Neural cell (in vitro differentiated cells): ENCODE measurements around the gene GRK1. TPM values are rescaled to one million over a fixed set of nuclear protein-coding genes. Genes with fewer than 3 reads are reported as not detected.

Experiments
- H2AFZ ChIP-seq: fragments of 200-600, 300-800 bp; sonication (generic), shearing (Covaris generic); 2 replicates; pipeline ENCODE4 v1.6.0; 2014; ENCODE audit warnings: low read depth, mild to moderate bottlenecking, antibody characterized with exemption, low read length, moderate library complexity
- H3F3A ChIP-seq: fragments of 200-600 bp; shearing (Covaris generic); 2 replicates; pipeline ENCODE4 v1.6.1; 2016; ENCODE audit warnings: mild to moderate bottlenecking, moderate library complexity, mixed read lengths, antibody characterized with exemption, low read length; ENCODE audit not compliant: insufficient read depth, poor library complexity, severe bottlenecking
- H3K27ac ChIP-seq: fragments of 200-600, 300-800 bp; sonication (generic), shearing (Covaris generic); 2 replicates; pipeline ENCODE4 v1.5.1; 2014; ENCODE audit warnings: mild to moderate bottlenecking, low read length, moderate library complexity
- H3K27me3 ChIP-seq: fragments of 300-800, 200-600 bp; sonication (generic), shearing (Covaris generic); 2 replicates; pipeline ENCODE4 v1.6.0; 2014; ENCODE audit warnings: mild to moderate bottlenecking, low read depth, low read length, moderate library complexity; ENCODE audit not compliant: insufficient read depth
- H3K36me3 ChIP-seq: fragments of 300-800, 200-600 bp; sonication (generic), shearing (Covaris generic); 2 replicates; pipeline ENCODE4 v1.5.1; 2014; ENCODE audit warnings: mild to moderate bottlenecking, antibody characterized with exemption, low read length, moderate library complexity; ENCODE audit not compliant: insufficient read depth
- H3K4me2 ChIP-seq: fragments of 300-800, 200-600 bp; sonication (generic), shearing (Covaris generic); 2 replicates; pipeline ENCODE4 v1.6.0; 2014; ENCODE audit warnings: mild to moderate bottlenecking, low read length
- H3K4me3 ChIP-seq: fragments of 300-800, 200-600 bp; sonication (generic), shearing (Covaris generic); 2 replicates; pipeline ENCODE4 v1.5.1; 2014; ENCODE audit warnings: mild to moderate bottlenecking, low read length, moderate library complexity
- H3K79me2 ChIP-seq: fragments of 200-600 bp; shearing (Covaris generic); replicated peaks from 2 replicates; pipeline ENCODE4 v1.6.0; 2014; ENCODE audit warnings: mild to moderate bottlenecking, low read length, moderate library complexity; ENCODE audit not compliant: insufficient read depth
- H3K9ac ChIP-seq: fragments of 300-800, 200-600 bp; sonication (generic), shearing (Covaris generic); 2 replicates; pipeline ENCODE4 v1.6.1; 2016; ENCODE audit warnings: mild to moderate bottlenecking, low read length, mixed read lengths
- H3K9me2 ChIP-seq: fragments of 200-600 bp; shearing (Covaris generic); 2 replicates; pipeline ENCODE4 v1.6.1; 2016; ENCODE audit warnings: mild to moderate bottlenecking, low read length, mixed read lengths; ENCODE audit not compliant: insufficient read depth
- H3K9me3 ChIP-seq: fragments of 200-600, 300-800 bp; sonication (generic), shearing (Covaris generic); 2 replicates; pipeline ENCODE4 v1.6.1; 2016; ENCODE audit warnings: mild to moderate bottlenecking, mixed run types, low read length, moderate library complexity, mixed read lengths
- H4K20me1 ChIP-seq: fragments of 200-600 bp; shearing (Covaris generic); 2 replicates; pipeline ENCODE4 v1.6.1; 2016; ENCODE audit warnings: mild to moderate bottlenecking, mixed run types; ENCODE audit not compliant: insufficient read depth
- EP300 ChIP-seq: fragments of 450-650 bp; conservative IDR thresholded peaks from 2 replicates; pipeline ENCODE4 v1.6.1; 2014; ENCODE audit warnings: antibody characterized with exemption, mild to moderate bottlenecking, moderate library complexity; ENCODE audit not compliant: poor library complexity, severe bottlenecking
- MXI1 ChIP-seq: fragments of 450-650 bp; conservative IDR thresholded peaks from 2 replicates; pipeline ENCODE4 v1.6.1; 2014; ENCODE audit warnings: antibody characterized with exemption, mild to moderate bottlenecking; ENCODE audit not compliant: poor library complexity, severe bottlenecking
- POLR2AphosphoS5 ChIP-seq: IDR thresholded peaks from 2 replicates; pipeline ENCODE4 v1.6.1; 2012
- RAD21 ChIP-seq: fragments of 450-650 bp; conservative IDR thresholded peaks from 2 replicates; pipeline ENCODE4 v1.6.1; 2014; ENCODE audit warnings: antibody characterized with exemption, mild to moderate bottlenecking, moderate library complexity
- SMC3 ChIP-seq: fragments of 450-650 bp; conservative IDR thresholded peaks from 2 replicates; pipeline ENCODE4 v1.6.1; 2014; ENCODE audit warnings: antibody characterized with exemption, mild to moderate bottlenecking, moderate library complexity; ENCODE audit not compliant: poor library complexity
- TAF1 ChIP-seq: IDR thresholded peaks from 2 replicates; pipeline ENCODE4 v1.6.1; 2012; ENCODE audit warnings: low read depth
- polyA plus RNA-seq: library from polyadenylated mRNA; depleted of rRNA; stranded (reverse); fragments of >200 nt; gene quantifications from 2 replicates; pipeline ENCODE4 v1.2.3, GENCODE V29; 2014
- TF ChIP-seq, protein P1 (sequence below): IDR thresholded peaks from 2 replicates; pipeline ENCODE4 v1.6.1; 2012; ENCODE audit warnings: borderline replicate concordance
- TF ChIP-seq, protein P2 (sequence below): fragments of 450-650 bp; IDR thresholded peaks from 2 replicates; pipeline ENCODE4 v1.5.1; 2014; ENCODE audit warnings: antibody characterized with exemption, mild to moderate bottlenecking, moderate library complexity; ENCODE audit not compliant: poor library complexity, severe bottlenecking

The GRK1 gene
- polyA plus RNA-seq, 1 donor from 2014 or later: 0.06 TPM

DNA sequence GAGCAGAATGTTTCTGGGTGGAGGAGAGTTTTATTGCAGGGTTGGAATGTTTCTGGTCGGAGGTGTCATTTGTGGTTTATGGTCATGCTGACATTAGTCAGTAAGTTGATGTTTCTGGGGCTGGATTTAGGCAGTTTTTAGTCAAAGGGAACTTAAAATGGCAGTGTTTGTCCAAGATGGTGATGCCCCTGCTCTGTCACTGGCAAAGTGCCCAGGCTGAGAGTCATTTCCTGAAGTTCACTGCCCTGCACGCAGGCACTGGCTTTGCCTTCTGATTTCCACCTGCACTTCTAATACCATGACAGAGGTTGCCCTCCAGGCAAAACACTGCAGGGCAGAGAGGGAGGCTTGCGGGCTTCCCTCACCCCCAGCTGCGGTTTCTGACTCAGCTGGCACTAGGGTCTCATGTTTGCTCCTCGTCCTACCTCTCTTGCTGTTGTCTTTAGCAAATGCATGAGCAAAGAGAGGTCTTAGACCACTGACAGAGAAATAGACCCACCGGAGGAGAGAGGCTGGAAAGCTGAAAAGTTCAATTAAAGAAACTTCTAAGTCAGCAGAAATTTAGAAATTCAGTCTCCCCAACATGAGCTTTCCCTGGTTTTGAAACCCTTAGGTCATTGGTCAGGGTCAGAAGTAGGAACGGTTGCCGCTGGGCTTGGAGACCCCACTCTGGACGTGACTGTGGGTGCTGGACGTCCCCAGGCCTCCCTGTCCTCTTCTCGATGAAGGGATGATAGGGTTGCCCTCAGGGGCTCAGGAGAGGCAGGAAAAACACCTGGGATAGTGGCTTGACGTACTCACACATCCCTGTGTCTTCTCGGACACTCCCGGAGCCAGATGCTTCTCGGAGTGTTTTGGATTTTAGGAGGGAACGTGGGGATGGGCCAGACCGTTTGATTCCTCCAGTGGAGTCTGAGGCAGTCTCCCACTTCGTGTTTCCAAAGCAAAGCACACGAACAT, 118.3 kb downstream of the GRK1 start:
- H3K4me3 ChIP-seq: no peak overlapping the region
- no peak overlapping the region for H3K4me2 ChIP-seq
- H3K9ac ChIP-seq: no peak overlapping the region
- TF ChIP-seq TAF1 (no peak), POLR2AphosphoS5 (no peak), MXI1 (no peak), RAD21 (no peak), SMC3 (no peak)
- TF ChIP-seq, protein P1, sequence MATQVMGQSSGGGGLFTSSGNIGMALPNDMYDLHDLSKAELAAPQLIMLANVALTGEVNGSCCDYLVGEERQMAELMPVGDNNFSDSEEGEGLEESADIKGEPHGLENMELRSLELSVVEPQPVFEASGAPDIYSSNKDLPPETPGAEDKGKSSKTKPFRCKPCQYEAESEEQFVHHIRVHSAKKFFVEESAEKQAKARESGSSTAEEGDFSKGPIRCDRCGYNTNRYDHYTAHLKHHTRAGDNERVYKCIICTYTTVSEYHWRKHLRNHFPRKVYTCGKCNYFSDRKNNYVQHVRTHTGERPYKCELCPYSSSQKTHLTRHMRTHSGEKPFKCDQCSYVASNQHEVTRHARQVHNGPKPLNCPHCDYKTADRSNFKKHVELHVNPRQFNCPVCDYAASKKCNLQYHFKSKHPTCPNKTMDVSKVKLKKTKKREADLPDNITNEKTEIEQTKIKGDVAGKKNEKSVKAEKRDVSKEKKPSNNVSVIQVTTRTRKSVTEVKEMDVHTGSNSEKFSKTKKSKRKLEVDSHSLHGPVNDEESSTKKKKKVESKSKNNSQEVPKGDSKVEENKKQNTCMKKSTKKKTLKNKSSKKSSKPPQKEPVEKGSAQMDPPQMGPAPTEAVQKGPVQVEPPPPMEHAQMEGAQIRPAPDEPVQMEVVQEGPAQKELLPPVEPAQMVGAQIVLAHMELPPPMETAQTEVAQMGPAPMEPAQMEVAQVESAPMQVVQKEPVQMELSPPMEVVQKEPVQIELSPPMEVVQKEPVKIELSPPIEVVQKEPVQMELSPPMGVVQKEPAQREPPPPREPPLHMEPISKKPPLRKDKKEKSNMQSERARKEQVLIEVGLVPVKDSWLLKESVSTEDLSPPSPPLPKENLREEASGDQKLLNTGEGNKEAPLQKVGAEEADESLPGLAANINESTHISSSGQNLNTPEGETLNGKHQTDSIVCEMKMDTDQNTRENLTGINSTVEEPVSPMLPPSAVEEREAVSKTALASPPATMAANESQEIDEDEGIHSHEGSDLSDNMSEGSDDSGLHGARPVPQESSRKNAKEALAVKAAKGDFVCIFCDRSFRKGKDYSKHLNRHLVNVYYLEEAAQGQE: no peak
- TF ChIP-seq, protein P2, sequence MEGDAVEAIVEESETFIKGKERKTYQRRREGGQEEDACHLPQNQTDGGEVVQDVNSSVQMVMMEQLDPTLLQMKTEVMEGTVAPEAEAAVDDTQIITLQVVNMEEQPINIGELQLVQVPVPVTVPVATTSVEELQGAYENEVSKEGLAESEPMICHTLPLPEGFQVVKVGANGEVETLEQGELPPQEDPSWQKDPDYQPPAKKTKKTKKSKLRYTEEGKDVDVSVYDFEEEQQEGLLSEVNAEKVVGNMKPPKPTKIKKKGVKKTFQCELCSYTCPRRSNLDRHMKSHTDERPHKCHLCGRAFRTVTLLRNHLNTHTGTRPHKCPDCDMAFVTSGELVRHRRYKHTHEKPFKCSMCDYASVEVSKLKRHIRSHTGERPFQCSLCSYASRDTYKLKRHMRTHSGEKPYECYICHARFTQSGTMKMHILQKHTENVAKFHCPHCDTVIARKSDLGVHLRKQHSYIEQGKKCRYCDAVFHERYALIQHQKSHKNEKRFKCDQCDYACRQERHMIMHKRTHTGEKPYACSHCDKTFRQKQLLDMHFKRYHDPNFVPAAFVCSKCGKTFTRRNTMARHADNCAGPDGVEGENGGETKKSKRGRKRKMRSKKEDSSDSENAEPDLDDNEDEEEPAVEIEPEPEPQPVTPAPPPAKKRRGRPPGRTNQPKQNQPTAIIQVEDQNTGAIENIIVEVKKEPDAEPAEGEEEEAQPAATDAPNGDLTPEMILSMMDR: no peak
- H3K36me3 ChIP-seq: no peaks in the 10 kb centered on the region
- no peaks in the 10 kb centered on the region for H4K20me1 ChIP-seq
- H3K9me3 ChIP-seq: no peaks in the 10 kb centered on the region
- no peaks in the 10 kb centered on the region for H3K27me3 ChIP-seq
- H3F3A ChIP-seq: no peaks in the 10 kb centered on the region
- no peaks in the 10 kb centered on the region for H3K79me2 ChIP-seq
- H2AFZ ChIP-seq: no peak overlapping the region
- no peak overlapping the region for H3K27ac ChIP-seq
- H3K9me2 ChIP-seq: no peaks in the 10 kb centered on the region

DNA sequence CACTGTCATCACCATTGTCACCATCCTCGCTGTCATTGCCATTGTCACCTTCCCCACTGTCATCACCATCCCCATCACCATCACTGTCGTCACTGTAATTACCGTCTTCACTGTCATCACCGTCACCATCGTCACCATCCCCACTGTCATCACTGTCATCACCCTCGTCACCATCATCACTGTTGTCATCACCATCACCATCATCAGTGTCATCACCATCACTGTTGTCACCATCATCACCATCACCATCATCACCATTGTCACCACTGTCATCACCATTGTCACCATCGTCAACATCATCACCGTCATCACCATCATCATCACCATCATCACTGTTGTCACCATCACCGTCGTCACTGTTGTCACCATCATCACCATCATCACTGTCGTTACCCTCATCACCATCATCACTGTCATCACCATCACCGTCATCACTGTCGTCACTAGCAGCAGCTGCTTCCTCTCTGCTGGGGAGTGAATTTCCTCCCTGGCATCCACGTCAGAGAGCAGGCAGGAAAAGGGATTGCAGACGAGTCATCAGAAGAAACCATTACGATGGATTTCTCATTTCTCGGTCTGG, 119.3 kb downstream of the GRK1 start:
- H3K27ac ChIP-seq: no peak overlapping the region
- no peak overlapping the region for H3K4me2 ChIP-seq
- H4K20me1 ChIP-seq: no peaks in the 10 kb centered on the region
- H3K36me3 ChIP-seq: no peaks in the 10 kb centered on the region
- no peaks in the 10 kb centered on the region for H3K79me2 ChIP-seq
- H3F3A ChIP-seq: no peaks in the 10 kb centered on the region
- peak; percentile 70 for TF ChIP-seq EP300
- TF ChIP-seq, protein P2: no peak
- H3K27me3 ChIP-seq: no peaks in the 10 kb centered on the region
- no peaks in the 10 kb centered on the region for H3K9me2 ChIP-seq
- no peak overlapping the region for H3K4me3 ChIP-seq
- H2AFZ ChIP-seq: no peak overlapping the region
- H3K9ac ChIP-seq: no peak overlapping the region
- H3K9me3 ChIP-seq: no peaks in the 10 kb centered on the region

Other genes with a start within 250 kb of the GRK1 start
- gene ADPRHL1, start 213.7 kb upstream of the GRK1 start, polyA plus RNA-seq: 1.1 and 3.2 TPM in 2 replicates
- 44.1 and 55.9 TPM in 2 replicates for gene DCUN1D2, start 176.5 kb upstream of the GRK1 start, polyA plus RNA-seq
- gene TFDP1, start 82.5 kb upstream of the GRK1 start, polyA plus RNA-seq: 81.2 and 81.4 TPM in 2 replicates
- gene ATP4B, start 9.0 kb upstream of the GRK1 start, polyA plus RNA-seq: 0.52 TPM in 1 of 2 replicates, not detected in the other
- 0.12 TPM in 1 of 2 replicates, not detected in the other for gene TMEM255B, start 92.0 kb downstream of the GRK1 start, polyA plus RNA-seq
- gene GAS6, start 196.9 kb downstream of the GRK1 start, polyA plus RNA-seq: 52.4 and 57.0 TPM in 2 replicates